NCI-H526 treated with DMSO at 0.1 percent for 48 hours (cell line): Measurements from ENCODE around the gene IFNGR1.

Source experiments
- DNase-seq: peaks from one replicate; lab custom pipeline; 2025; lab: John Stamatoyannopoulos, UW

The IFNGR1 gene

DNA sequence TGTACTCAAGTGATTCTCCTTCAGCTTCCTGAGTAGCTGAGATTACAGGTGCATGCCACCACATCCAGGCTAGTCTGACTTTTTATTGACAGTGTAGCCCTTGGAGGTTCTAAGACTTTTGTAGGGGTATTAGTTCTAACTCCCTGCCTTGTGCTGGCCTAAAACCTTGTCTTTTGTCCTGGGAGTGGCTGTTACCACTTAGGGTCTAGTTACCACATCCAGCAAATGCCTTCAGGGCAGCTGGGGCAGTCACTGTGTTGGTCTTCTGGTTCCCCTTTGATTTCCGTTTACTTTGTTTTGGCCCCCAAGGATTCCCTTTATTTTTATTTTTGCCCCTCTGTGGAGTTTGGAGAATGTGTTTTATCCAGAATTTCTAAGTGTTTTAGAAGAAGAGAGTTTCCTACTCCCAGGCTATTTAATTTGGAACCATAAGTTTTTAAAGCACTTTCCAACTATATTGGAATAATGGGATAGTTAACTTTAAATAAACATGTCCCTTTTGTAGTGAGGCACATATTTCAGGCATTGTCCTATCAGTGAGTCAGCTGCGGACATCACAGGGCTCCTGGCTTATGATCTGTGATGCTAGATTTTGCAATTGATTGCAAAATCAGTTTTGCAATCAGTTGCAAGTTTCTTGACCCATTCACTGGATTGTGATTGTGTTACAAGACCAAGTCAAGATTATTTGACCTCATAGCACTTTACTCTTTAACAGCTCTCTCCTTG is 70.7 kb downstream of the IFNGR1 start:
- no peak for DNase-seq
